ENCODE measurements around the gene RNU6-7. TPM values are rescaled to one million over a fixed set of nuclear protein-coding genes. Genes with fewer than 3 reads are reported as not detected.

Gene RNU6-7
- total RNA-seq, 4 donors from 2014 or later = not detected

GRCh38 chr14:32183151-32184058, 18.4 kb upstream of the RNU6-7 start:
- ATAC-seq (ENCODE audit: low FRiP score) = no peak
- no peak for TF ChIP-seq CTCF (IDR thresholded peaks at IDR 0.05)

DNA sequence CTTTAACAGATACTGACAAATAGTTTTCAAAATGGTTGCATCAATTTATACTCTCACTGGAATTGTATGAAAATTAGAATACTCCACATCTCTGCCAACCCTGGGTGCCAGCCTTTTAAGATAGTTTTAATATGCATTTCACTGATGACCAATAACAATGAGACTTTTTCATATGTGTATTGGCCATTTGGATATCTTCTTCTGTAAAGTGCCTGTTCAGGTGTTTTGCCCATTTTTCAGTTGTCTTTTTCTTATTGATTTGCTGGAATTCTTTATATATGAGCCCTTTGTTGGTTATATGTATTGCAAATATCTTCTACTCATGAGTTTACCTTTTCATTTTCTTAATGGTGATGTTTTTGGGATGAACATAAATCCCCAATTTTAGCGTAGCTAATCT, 16.7 kb upstream of the RNU6-7 start:
- TF ChIP-seq CTCF (IDR thresholded peaks at IDR 0.05) = no peak
- ATAC-seq (ENCODE audit: low FRiP score) (no peak), DNase-seq (ENCODE audit: low spot score) (no peak)

More at GRCh38 chr14:32183151-32184058, 18.4 kb upstream of the RNU6-7 start:
- no peak for DNase-seq (ENCODE audit: low spot score)

DNA sequence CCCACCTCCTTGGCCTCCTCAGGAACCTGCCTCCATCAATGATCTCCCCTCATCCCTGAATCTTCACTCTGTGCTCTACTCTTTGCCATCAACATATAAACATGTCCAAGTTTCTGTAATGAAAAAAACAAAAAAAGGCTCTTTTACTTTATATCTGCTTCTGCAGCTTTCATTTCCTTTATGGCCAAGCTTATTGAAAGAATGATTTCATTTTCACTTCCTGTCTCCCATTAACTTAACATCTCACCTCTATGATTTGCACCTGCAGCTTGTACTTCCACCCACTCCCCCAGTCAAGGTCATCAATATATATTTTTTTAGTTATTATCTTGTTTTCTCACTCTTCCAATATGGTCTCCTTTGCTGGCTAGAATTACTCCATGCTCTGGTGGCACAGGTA, 15.6 kb upstream of the RNU6-7 start:
- ATAC-seq (ENCODE audit: low FRiP score) (no peak), DNase-seq (ENCODE audit: low spot score) (no peak)
- TF ChIP-seq CTCF (IDR thresholded peaks at IDR 0.05) = no peak

- TF ChIP-seq CTCF (IDR thresholded peaks at IDR 0.05) = no peak
- no peak for DNase-seq (ENCODE audit: low spot score)
- ATAC-seq (ENCODE audit: low FRiP score) = no peak
Measured at GRCh38 chr14:32189811-32190210, 12.0 kb upstream of the RNU6-7 start.

GRCh38 chr14:32190673-32191072, 11.2 kb upstream of the RNU6-7 start:
- TF ChIP-seq CTCF (IDR thresholded peaks at IDR 0.05) = no peak
- ATAC-seq (ENCODE audit: low FRiP score) = no peak
- no peak for DNase-seq (ENCODE audit: low spot score)

DNA sequence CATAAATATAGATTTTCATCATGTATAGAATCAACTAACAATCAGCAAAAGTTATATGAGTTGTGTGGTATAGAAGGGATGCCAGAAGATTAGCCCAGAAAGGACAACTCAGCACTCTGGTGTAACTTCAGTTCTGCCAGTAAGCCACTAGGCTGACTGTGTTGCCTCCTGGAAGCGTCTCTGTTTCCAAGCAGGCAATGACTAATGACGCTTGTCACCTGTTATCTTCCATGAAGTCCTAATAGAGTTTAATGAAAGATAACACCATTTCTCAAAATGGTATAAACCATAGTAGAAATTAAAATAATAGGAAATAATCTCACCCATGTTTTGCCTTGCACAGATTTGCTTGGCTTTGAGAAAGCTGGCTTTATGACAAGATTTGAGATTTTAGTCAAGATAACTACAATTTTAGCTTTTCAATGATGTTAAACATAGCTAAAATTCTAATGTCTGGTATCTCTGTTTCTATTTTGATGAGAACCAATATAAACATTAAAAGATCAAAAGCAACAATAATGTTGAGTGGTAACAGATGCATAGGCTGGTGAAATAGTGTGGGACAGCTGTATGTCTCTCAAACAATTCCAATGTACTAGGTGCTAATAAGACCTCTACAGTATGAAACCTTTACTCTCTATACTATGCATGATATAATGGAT, 9.0 kb upstream of the RNU6-7 start:
- ATAC-seq (ENCODE audit: low FRiP score) (no peak), DNase-seq (ENCODE audit: low spot score) (no peak)
- no peak for TF ChIP-seq CTCF (IDR thresholded peaks at IDR 0.05)
